HepG2 (cell line): ENCODE results near the gene GAS2L1. TPM values are rescaled to one million over a fixed set of nuclear protein-coding genes. Genes with fewer than 3 reads are reported as not detected.
A peak's percentile ranks its signal among the peaks of the same experiment; 100 is the strongest.

Experiments
- KLF15 ChIP-seq: sonication (generic); formaldehyde crosslinking; IDR thresholded peaks from 2 replicates; pipeline ENCODE4 v1.8.1; 2023; ENCODE audit warnings: borderline replicate concordance, mild to moderate bottlenecking, inconsistent platforms, missing genetic modification reagents, mixed read lengths
- MED8 ChIP-seq: sonication (generic); formaldehyde crosslinking; IDR thresholded peaks from 2 replicates; pipeline ENCODE4 v1.8.1; 2023; ENCODE audit warnings: mild to moderate bottlenecking, missing genetic modification reagents; ENCODE audit not compliant: insufficient replicate concordance
- RCOR2 ChIP-seq: IDR thresholded peaks from 2 replicates; pipeline ENCODE4 v1.6.1; 2016; ENCODE audit warnings: missing biosample characterization, missing genetic modification reagents
- RFX3 ChIP-seq: IDR thresholded peaks from 2 replicates; pipeline ENCODE4 v1.6.1; 2016; ENCODE audit warnings: missing biosample characterization, missing genetic modification reagents
- ZNF232 ChIP-seq: sonication (generic); formaldehyde crosslinking; IDR thresholded peaks from 2 replicates; pipeline ENCODE4 v1.4.0; 2020; ENCODE audit warnings: missing genetic modification reagents, borderline replicate concordance
- ZZZ3 ChIP-seq: sonication (generic); formaldehyde crosslinking; IDR thresholded peaks from 2 replicates; pipeline ENCODE4 v1.4.0; 2020; ENCODE audit warnings: missing genetic modification reagents, mild to moderate bottlenecking, borderline replicate concordance
- polyA plus RNA-seq, 8 experiments: library from polyadenylated mRNA; depleted of rRNA in 3 of 8; stranded (reverse) in 7 of 8; unstranded in 1 of 8; fragments of >200 nt; fragmentation: Illumina TruSeq in 4 of 8; extraction: Trizol in 4 of 8; gene quantifications; 2 replicates each; pipeline versions ENCODE4 v1.2.1 to v1.2.3, GENCODE V29; 2011 to 2016; ENCODE audit warnings: low read depth in 4 of 8, missing spikeins in 1 of 8, mixed read lengths in 1 of 8; ENCODE audit not compliant: insufficient read depth in 1 of 8
- total RNA-seq, 5 experiments: library from RNA; depleted of rRNA; stranded (reverse); fragments of >200 nt; fragmentation: Illumina TruSeq; extraction: Trizol; gene quantifications; 2 replicates each; pipeline ENCODE4 v1.2.3, GENCODE V29; 2016; ENCODE audit warnings: low read depth in 1 of 5
- TF ChIP-seq, protein P1 (sequence below): IDR thresholded peaks from 2 replicates; pipeline ENCODE4 v1.4.0; 2020; ENCODE audit warnings: mild to moderate bottlenecking, missing genetic modification reagents
- TF ChIP-seq, protein P2 (sequence below): sonication (generic); formaldehyde crosslinking; IDR thresholded peaks from 2 replicates; pipeline ENCODE4 v1.4.0; 2020; ENCODE audit warnings: missing genetic modification reagents
- TF ChIP-seq, protein P3 (sequence below): sonication (generic); formaldehyde crosslinking; IDR thresholded peaks from 2 replicates; pipeline ENCODE4 v1.8.0; 2023; ENCODE audit warnings: mild to moderate bottlenecking, missing genetic modification reagents
- TF ChIP-seq, protein P4 (sequence below): sonication (generic); formaldehyde crosslinking; IDR thresholded peaks from 2 replicates; pipeline ENCODE4 v1.8.0; 2022; ENCODE audit warnings: mild to moderate bottlenecking, missing genetic modification reagents
- TF ChIP-seq, protein P5 (sequence below): sonication (generic); formaldehyde crosslinking; IDR thresholded peaks from 2 replicates; pipeline ENCODE4 v1.9.0; 2022; ENCODE audit warnings: missing genetic modification reagents, mild to moderate bottlenecking, borderline replicate concordance
- TF ChIP-seq, protein P6 (sequence below): sonication (generic); formaldehyde crosslinking; IDR thresholded peaks from 2 replicates; pipeline ENCODE4 v1.5.0; 2020; ENCODE audit warnings: mild to moderate bottlenecking, missing genetic modification reagents

The GAS2L1 gene
- total and polyA plus RNA-seq, 2 of the 13 experiments (the other 11 are each of a cell fraction or from before 2014, with no cell fraction given), result 1.8 to 3.3 TPM

DNA sequence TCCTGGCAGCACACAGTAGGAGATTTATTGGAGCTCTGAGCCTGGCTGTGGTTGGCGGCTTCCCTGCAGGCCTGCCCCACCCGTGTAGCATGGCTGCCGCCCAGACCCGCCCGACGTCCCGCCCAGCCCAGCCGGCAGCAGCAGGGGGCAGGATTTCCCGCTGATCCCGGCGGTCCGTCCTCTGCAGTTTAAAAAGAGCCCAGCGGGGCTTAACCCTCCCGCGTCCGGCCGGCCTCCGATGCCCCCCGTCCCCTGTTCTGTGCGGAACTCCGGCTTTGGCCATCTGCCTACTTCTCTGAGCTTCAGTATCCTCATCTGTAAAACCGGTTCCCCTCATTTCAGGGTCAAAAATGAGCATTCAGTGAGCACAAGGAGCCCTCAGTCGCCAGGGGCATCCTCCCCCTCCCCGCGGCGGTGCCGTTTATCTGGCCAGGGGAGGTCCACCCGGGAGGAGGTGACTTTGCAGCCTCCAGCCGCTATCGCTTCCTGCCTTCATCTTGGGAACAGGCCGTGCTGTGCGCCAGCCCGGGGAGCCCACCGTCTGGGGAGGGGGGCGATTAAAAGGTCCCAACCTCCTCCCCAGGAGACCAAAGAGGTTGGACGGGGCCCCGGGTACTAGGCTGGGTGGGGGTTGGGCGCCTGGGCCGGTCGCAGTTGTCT is at the start of gene GAS2L1 (continued):
- TF ChIP-seq, protein P1, sequence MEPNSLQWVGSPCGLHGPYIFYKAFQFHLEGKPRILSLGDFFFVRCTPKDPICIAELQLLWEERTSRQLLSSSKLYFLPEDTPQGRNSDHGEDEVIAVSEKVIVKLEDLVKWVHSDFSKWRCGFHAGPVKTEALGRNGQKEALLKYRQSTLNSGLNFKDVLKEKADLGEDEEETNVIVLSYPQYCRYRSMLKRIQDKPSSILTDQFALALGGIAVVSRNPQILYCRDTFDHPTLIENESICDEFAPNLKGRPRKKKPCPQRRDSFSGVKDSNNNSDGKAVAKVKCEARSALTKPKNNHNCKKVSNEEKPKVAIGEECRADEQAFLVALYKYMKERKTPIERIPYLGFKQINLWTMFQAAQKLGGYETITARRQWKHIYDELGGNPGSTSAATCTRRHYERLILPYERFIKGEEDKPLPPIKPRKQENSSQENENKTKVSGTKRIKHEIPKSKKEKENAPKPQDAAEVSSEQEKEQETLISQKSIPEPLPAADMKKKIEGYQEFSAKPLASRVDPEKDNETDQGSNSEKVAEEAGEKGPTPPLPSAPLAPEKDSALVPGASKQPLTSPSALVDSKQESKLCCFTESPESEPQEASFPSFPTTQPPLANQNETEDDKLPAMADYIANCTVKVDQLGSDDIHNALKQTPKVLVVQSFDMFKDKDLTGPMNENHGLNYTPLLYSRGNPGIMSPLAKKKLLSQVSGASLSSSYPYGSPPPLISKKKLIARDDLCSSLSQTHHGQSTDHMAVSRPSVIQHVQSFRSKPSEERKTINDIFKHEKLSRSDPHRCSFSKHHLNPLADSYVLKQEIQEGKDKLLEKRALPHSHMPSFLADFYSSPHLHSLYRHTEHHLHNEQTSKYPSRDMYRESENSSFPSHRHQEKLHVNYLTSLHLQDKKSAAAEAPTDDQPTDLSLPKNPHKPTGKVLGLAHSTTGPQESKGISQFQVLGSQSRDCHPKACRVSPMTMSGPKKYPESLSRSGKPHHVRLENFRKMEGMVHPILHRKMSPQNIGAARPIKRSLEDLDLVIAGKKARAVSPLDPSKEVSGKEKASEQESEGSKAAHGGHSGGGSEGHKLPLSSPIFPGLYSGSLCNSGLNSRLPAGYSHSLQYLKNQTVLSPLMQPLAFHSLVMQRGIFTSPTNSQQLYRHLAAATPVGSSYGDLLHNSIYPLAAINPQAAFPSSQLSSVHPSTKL, result no peak; the same call in 1 of the 2 replicates
- TF ChIP-seq ZNF232 (CRISPR knock-in tag) (no peak), KLF15 (peak; percentile 68; the same call in 1 of the 2 replicates), ZZZ3 (no peak; the same call in 1 of the 2 replicates), RCOR2 (CRISPR knock-in tag) (0 out of 2 replicates have a peak, but pooled peaks have one; percentile 15), RFX3 (CRISPR knock-in tag) (no peak), MED8 (CRISPR knock-in tag) (peak; percentile 41)
- TF ChIP-seq, protein P2, sequence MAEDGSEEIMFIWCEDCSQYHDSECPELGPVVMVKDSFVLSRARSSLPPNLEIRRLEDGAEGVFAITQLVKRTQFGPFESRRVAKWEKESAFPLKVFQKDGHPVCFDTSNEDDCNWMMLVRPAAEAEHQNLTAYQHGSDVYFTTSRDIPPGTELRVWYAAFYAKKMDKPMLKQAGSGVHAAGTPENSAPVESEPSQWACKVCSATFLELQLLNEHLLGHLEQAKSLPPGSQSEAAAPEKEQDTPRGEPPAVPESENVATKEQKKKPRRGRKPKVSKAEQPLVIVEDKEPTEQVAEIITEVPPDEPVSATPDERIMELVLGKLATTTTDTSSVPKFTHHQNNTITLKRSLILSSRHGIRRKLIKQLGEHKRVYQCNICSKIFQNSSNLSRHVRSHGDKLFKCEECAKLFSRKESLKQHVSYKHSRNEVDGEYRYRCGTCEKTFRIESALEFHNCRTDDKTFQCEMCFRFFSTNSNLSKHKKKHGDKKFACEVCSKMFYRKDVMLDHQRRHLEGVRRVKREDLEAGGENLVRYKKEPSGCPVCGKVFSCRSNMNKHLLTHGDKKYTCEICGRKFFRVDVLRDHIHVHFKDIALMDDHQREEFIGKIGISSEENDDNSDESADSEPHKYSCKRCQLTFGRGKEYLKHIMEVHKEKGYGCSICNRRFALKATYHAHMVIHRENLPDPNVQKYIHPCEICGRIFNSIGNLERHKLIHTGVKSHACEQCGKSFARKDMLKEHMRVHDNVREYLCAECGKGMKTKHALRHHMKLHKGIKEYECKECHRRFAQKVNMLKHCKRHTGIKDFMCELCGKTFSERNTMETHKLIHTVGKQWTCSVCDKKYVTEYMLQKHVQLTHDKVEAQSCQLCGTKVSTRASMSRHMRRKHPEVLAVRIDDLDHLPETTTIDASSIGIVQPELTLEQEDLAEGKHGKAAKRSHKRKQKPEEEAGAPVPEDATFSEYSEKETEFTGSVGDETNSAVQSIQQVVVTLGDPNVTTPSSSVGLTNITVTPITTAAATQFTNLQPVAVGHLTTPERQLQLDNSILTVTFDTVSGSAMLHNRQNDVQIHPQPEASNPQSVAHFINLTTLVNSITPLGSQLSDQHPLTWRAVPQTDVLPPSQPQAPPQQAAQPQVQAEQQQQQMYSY (CRISPR knock-in tag), result no peak
- TF ChIP-seq, protein P3, sequence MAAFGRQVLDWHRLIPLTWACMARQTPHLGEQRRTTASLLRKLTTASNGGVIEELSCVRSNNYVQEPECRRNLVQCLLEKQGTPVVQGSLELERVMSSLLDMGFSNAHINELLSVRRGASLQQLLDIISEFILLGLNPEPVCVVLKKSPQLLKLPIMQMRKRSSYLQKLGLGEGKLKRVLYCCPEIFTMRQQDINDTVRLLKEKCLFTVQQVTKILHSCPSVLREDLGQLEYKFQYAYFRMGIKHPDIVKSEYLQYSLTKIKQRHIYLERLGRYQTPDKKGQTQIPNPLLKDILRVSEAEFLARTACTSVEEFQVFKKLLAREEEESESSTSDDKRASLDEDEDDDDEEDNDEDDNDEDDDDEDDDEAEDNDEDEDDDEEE (CRISPR knock-in tag), result no peak
- TF ChIP-seq, protein P4, sequence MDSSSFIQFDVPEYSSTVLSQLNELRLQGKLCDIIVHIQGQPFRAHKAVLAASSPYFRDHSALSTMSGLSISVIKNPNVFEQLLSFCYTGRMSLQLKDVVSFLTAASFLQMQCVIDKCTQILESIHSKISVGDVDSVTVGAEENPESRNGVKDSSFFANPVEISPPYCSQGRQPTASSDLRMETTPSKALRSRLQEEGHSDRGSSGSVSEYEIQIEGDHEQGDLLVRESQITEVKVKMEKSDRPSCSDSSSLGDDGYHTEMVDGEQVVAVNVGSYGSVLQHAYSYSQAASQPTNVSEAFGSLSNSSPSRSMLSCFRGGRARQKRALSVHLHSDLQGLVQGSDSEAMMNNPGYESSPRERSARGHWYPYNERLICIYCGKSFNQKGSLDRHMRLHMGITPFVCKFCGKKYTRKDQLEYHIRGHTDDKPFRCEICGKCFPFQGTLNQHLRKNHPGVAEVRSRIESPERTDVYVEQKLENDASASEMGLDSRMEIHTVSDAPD (CRISPR knock-in tag), result no peak
- TF ChIP-seq, protein P5, sequence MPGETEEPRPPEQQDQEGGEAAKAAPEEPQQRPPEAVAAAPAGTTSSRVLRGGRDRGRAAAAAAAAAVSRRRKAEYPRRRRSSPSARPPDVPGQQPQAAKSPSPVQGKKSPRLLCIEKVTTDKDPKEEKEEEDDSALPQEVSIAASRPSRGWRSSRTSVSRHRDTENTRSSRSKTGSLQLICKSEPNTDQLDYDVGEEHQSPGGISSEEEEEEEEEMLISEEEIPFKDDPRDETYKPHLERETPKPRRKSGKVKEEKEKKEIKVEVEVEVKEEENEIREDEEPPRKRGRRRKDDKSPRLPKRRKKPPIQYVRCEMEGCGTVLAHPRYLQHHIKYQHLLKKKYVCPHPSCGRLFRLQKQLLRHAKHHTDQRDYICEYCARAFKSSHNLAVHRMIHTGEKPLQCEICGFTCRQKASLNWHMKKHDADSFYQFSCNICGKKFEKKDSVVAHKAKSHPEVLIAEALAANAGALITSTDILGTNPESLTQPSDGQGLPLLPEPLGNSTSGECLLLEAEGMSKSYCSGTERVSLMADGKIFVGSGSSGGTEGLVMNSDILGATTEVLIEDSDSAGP (CRISPR knock-in tag), result no peak; the same call in 1 of the 2 replicates
- TF ChIP-seq, protein P6, sequence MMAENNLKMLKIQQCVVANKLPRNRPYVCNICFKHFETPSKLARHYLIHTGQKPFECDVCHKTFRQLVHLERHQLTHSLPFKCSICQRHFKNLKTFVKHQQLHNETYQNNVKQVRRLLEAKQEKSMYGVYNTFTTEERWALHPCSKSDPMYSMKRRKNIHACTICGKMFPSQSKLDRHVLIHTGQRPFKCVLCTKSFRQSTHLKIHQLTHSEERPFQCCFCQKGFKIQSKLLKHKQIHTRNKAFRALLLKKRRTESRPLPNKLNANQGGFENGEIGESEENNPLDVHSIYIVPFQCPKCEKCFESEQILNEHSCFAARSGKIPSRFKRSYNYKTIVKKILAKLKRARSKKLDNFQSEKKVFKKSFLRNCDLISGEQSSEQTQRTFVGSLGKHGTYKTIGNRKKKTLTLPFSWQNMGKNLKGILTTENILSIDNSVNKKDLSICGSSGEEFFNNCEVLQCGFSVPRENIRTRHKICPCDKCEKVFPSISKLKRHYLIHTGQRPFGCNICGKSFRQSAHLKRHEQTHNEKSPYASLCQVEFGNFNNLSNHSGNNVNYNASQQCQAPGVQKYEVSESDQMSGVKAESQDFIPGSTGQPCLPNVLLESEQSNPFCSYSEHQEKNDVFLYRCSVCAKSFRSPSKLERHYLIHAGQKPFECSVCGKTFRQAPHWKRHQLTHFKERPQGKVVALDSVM (CRISPR knock-in tag), result peak; percentile 84
